ENCODE data around the gene DOCK1.

DNA sequence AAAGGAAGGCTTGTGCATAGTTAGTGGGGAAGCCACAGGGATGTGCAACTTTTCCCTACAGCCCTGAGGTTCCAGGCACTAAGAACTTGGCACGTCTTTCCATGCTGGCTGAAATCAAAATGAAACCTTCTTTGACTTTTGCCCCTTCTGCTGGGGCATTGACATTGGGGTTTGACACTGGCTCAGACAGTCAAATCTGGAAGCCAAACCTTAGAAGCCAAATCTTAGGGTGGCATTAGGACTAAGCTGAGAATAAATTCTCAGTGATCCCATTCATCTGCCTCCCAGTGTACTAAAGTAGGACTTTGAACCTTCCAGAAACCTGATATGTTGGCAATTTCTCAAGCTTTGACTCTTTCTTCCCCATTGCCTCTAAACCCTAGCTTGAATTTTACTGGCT is 322.4 kb downstream of the DOCK1 start:
- TF ChIP-seq, protein P1, sequence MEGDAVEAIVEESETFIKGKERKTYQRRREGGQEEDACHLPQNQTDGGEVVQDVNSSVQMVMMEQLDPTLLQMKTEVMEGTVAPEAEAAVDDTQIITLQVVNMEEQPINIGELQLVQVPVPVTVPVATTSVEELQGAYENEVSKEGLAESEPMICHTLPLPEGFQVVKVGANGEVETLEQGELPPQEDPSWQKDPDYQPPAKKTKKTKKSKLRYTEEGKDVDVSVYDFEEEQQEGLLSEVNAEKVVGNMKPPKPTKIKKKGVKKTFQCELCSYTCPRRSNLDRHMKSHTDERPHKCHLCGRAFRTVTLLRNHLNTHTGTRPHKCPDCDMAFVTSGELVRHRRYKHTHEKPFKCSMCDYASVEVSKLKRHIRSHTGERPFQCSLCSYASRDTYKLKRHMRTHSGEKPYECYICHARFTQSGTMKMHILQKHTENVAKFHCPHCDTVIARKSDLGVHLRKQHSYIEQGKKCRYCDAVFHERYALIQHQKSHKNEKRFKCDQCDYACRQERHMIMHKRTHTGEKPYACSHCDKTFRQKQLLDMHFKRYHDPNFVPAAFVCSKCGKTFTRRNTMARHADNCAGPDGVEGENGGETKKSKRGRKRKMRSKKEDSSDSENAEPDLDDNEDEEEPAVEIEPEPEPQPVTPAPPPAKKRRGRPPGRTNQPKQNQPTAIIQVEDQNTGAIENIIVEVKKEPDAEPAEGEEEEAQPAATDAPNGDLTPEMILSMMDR (IDR thresholded peaks at IDR 0.05): no peak
- TF ChIP-seq POLR2AphosphoS5 (IDR thresholded peaks at IDR 0.05): no peak

Data from breast epithelium (tissue), 3 donors.